ENCODE measurements around the gene MYRFL. TPM values are rescaled to one million over a fixed set of nuclear protein-coding genes. Genes with fewer than 3 reads are reported as not detected.
A peak's percentile ranks its signal among the peaks of the same experiment; 100 is the strongest.

The MYRFL gene
- total RNA-seq, 4 donors from 2014 or later, result not detected

GRCh38 chr12:69873429-69873828 is 48.4 kb downstream of the MYRFL start:
- no peak for ATAC-seq

GRCh38 chr12:69874606-69875005 is 49.6 kb downstream of the MYRFL start:
- Histone ChIP-seq H3K4me1 (peaks cover 0 to 7% (median 0%) of the 10 kb centered on the region in 3 donors), H3K27me3 (peaks cover 18% of the 10 kb centered on the region), H3K9me3 (no peaks in the 10 kb centered on the region), H3K36me3 (no peaks in the 10 kb centered on the region), H3K4me3 (no peak overlapping the region), H3K27ac (no peak overlapping the region)
- no peak for TF ChIP-seq POLR2AphosphoS5 (IDR thresholded peaks at IDR 0.05)
- no peak for TF ChIP-seq EP300 (IDR thresholded peaks at IDR 0.05)
- no peak for TF ChIP-seq CTCF (IDR thresholded peaks at IDR 0.05)
- no peak for TF ChIP-seq POLR2A (IDR thresholded peaks at IDR 0.05)
- ATAC-seq, result no peak
- WGBS, 2 donors (ENCODE audit: low coverage in 1 of 2), result 56 to 69% methylated on average over 1 of the region's 1 CpG

More at GRCh38 chr12:69873429-69873828, 48.4 kb downstream of the MYRFL start:
- WGBS, 2 donors (ENCODE audit: low coverage in 1 of 2), result 58 to 71% methylated on average over 2 of the region's 2 CpGs
- Histone ChIP-seq H3K27me3 (peaks cover 6% of the 10 kb centered on the region), H3K27ac (no peak overlapping the region), H3K4me3 (no peak overlapping the region), H3K9me3 (no peaks in the 10 kb centered on the region), H3K36me3 (no peaks in the 10 kb centered on the region), H3K4me1 (no peaks in the 10 kb centered on the region)
- TF ChIP-seq POLR2A (IDR thresholded peaks at IDR 0.05) (no peak), CTCF (IDR thresholded peaks at IDR 0.05) (no peak), EP300 (IDR thresholded peaks at IDR 0.05) (no peak), POLR2AphosphoS5 (IDR thresholded peaks at IDR 0.05) (no peak)

GRCh38 chr12:69875416-69875935 is 50.4 kb downstream of the MYRFL start:
- Histone ChIP-seq H3K4me3 (no peak overlapping the region), H3K27me3 (peaks cover 25% of the 10 kb centered on the region), H3K9me3 (no peaks in the 10 kb centered on the region), H3K27ac (no peak overlapping the region), H3K4me1 (peaks cover 0 to 8% (median 0%) of the 10 kb centered on the region in 3 donors), H3K36me3 (no peaks in the 10 kb centered on the region)
- 78 to 94% methylated on average over 6 to 9 of the region's 11 CpGs for WGBS, 2 donors (ENCODE audit: low coverage in 1 of 2)
- ATAC-seq, result no peak
- TF ChIP-seq POLR2A (IDR thresholded peaks at IDR 0.05), result no peak
- TF ChIP-seq CTCF (IDR thresholded peaks at IDR 0.05), result no peak
- TF ChIP-seq EP300 (IDR thresholded peaks at IDR 0.05), result no peak
- TF ChIP-seq POLR2AphosphoS5 (IDR thresholded peaks at IDR 0.05), result no peak

- Histone ChIP-seq H3K27ac (no peak overlapping the region), H3K9me3 (no peaks in the 10 kb centered on the region), H3K36me3 (no peaks in the 10 kb centered on the region), H3K4me1 (peaks cover 0 to 8% (median 0%) of the 10 kb centered on the region in 3 donors), H3K27me3 (peaks cover 37% of the 10 kb centered on the region), H3K4me3 (peak overlapping the region in 1 of 2 donors; percentile 32)
- TF ChIP-seq POLR2A (IDR thresholded peaks at IDR 0.05), result no peak
- TF ChIP-seq EP300 (IDR thresholded peaks at IDR 0.05), result no peak
- peak; percentile 53 to 85 (median 76) for TF ChIP-seq CTCF (IDR thresholded peaks at IDR 0.05)
- TF ChIP-seq POLR2AphosphoS5 (IDR thresholded peaks at IDR 0.05), result no peak
- ATAC-seq, result peak; percentile 82
- 19 to 20% methylated on average over 9 to 13 of the region's 23 CpGs for WGBS, 2 donors (ENCODE audit: low coverage in 1 of 2)
Measured at GRCh38 chr12:69879007-69879960, 54.3 kb downstream of the MYRFL start.

All from gastroesophageal sphincter (tissue), 4 donors.